HG02970 (cell line): ENCODE results near the gene HYDIN.
"Not testable (repeated sequence)": the region's sequence is repeated elsewhere in the genome, so short reads cannot be mapped to it uniquely, and the experiment has no call there.

ENCODE experiments used
- ATAC-seq: cut with Tn5 transposase; IDR thresholded peaks from one replicate; pipeline ENCODE4 v1.9.1; 2021; ENCODE audit warnings: mild to moderate bottlenecking, moderate library complexity, moderate number of reproducible peaks; ENCODE audit not compliant: unreplicated experiment, low FRiP score

The HYDIN gene

GRCh38 chr16:71015419-71015818, 215.1 kb downstream of the HYDIN start:
- ATAC-seq: not testable (repeated sequence)

GRCh38 chr16:71009440-71010223, 220.9 kb downstream of the HYDIN start:
- ATAC-seq: not testable (repeated sequence)

- ATAC-seq: not testable (repeated sequence)
Measured at GRCh38 chr16:71006516-71006915, 224.0 kb downstream of the HYDIN start.

GRCh38 chr16:70999735-71000134, 230.8 kb downstream of the HYDIN start:
- ATAC-seq: not testable (repeated sequence)

GRCh38 chr16:70995799-70996198, 234.7 kb downstream of the HYDIN start:
- not testable (repeated sequence) for ATAC-seq

- ATAC-seq: not testable (repeated sequence)
Measured at GRCh38 chr16:70992511-70992910, 238.0 kb downstream of the HYDIN start.

- not testable (repeated sequence) for ATAC-seq
Measured at GRCh38 chr16:70987019-70987715, 243.4 kb downstream of the HYDIN start.

- not testable (repeated sequence) for ATAC-seq
Measured at GRCh38 chr16:70984675-70985074, 245.8 kb downstream of the HYDIN start.

- ATAC-seq: not testable (repeated sequence)
Measured at GRCh38 chr16:70968332-70968731, 262.2 kb downstream of the HYDIN start.

- not testable (repeated sequence) for ATAC-seq
Measured at GRCh38 chr16:70960169-70960568, 270.4 kb downstream of the HYDIN start.

- ATAC-seq: not testable (repeated sequence)
Measured at GRCh38 chr16:70954922-70955321, 275.6 kb downstream of the HYDIN start.

GRCh38 chr16:70953824-70954223, 276.7 kb downstream of the HYDIN start:
- not testable (repeated sequence) for ATAC-seq

GRCh38 chr16:70943551-70943950, 287.0 kb downstream of the HYDIN start:
- ATAC-seq: not testable (repeated sequence)

- ATAC-seq: not testable (repeated sequence)
Measured at GRCh38 chr16:70939690-70940359, 290.7 kb downstream of the HYDIN start.

- not testable (repeated sequence) for ATAC-seq
Measured at GRCh38 chr16:70936781-70937525, 293.6 kb downstream of the HYDIN start.

- not testable (repeated sequence) for ATAC-seq
Measured at GRCh38 chr16:70935325-70935724, 295.2 kb downstream of the HYDIN start.

GRCh38 chr16:70933746-70934145, 296.8 kb downstream of the HYDIN start:
- not testable (repeated sequence) for ATAC-seq

GRCh38 chr16:70930757-70931156, 299.8 kb downstream of the HYDIN start:
- ATAC-seq: not testable (repeated sequence)

GRCh38 chr16:70922164-70922563, 308.4 kb downstream of the HYDIN start:
- not testable (repeated sequence) for ATAC-seq

- ATAC-seq: not testable (repeated sequence)
Measured at GRCh38 chr16:70920661-70921060, 309.9 kb downstream of the HYDIN start.
